K562 (cell line): ENCODE data around the gene LINS1. TPM values are rescaled to one million over a fixed set of nuclear protein-coding genes. Genes with fewer than 3 reads are reported as not detected.

Experiments used
- ARID4B ChIP-seq: sonication (generic); formaldehyde crosslinking; IDR thresholded peaks from 2 replicates; pipeline ENCODE4 v1.8.0; 2022; ENCODE audit warnings: mild to moderate bottlenecking, missing genetic modification reagents
- CTBP1 ChIP-seq: fragments of 450-650 bp; IDR thresholded peaks from 2 replicates; pipeline ENCODE4 v1.6.1; 2016; ENCODE audit warnings: borderline replicate concordance
- HDAC2 ChIP-seq: fragments of 450-650 bp; IDR thresholded peaks from 2 replicates; pipeline ENCODE4 v1.6.1; 2016; ENCODE audit warnings: mild to moderate bottlenecking
- HIVEP1 ChIP-seq: fragments of 250-450 bp; sonication (Bioruptor Pico); IDR thresholded peaks from 2 replicates; pipeline ENCODE4 v1.4.0; 2020; ENCODE audit warnings: mild to moderate bottlenecking
- KDM4B ChIP-seq, 2 experiments: fragments of 450-650 bp in 1 of 2; sonication (generic) in 1 of 2; IDR thresholded peaks; 2 replicates each; pipeline ENCODE4 v1.6.1; 2016 to 2017; ENCODE audit warnings: borderline replicate concordance in 2 of 2, antibody characterized with exemption in 1 of 2, low read depth in 1 of 2, mild to moderate bottlenecking in 1 of 2
- MITF ChIP-seq: IDR thresholded peaks from 2 replicates; pipeline ENCODE4 v1.6.1; 2014; ENCODE audit warnings: antibody characterized with exemption
- MYC ChIP-seq, 2 experiments: fragments of 250-450 bp in 1 of 2; sonication (Bioruptor Pico) in 1 of 2; IDR thresholded peaks; 2 replicates each; pipeline versions ENCODE4 v1.5.1 to v1.6.1; 2012 to 2021; ENCODE audit warnings: low read depth in 2 of 2, borderline replicate concordance in 1 of 2, improper control_type of control experiment in 1 of 2, low read length in 1 of 2, mild to moderate bottlenecking in 1 of 2, moderate library complexity in 1 of 2
- RAD51 ChIP-seq: fragments of 450-650 bp; IDR thresholded peaks from 2 replicates; pipeline ENCODE4 v1.7.1; 2016; ENCODE audit warnings: low read depth, mild to moderate bottlenecking, borderline replicate concordance
- SNRNP70 ChIP-seq: fragments of 200-400 bp; formaldehyde crosslinking; optimal IDR thresholded peaks from 2 replicates; pipeline ENCODE3; 2017; ENCODE audit warnings: low read depth, low read length
- USF1 ChIP-seq: sonication (generic); formaldehyde crosslinking; IDR thresholded peaks from 2 replicates; pipeline ENCODE4 v1.9.0; 2022; ENCODE audit warnings: mild to moderate bottlenecking, missing genetic modification reagents
- ZBTB1 ChIP-seq: sonication (generic); formaldehyde crosslinking; IDR thresholded peaks from 2 replicates; pipeline ENCODE4 v1.8.1; 2023; ENCODE audit warnings: missing genetic modification reagents, low read depth, mild to moderate bottlenecking, borderline replicate concordance
- ZBTB17 ChIP-seq: fragments of 450-650 bp; formaldehyde crosslinking; IDR thresholded peaks from 2 replicates; pipeline ENCODE4 v1.4.0; 2020; ENCODE audit warnings: mild to moderate bottlenecking
- ZKSCAN8 ChIP-seq: fragments of 200-800 bp; sonication (Bioruptor generic); IDR thresholded peaks from 2 replicates; pipeline ENCODE4 v1.6.1; 2016; ENCODE audit warnings: missing genetic modification characterization, missing compliant biosample characterization
- ZNF224 ChIP-seq: sonication (generic); formaldehyde crosslinking; IDR thresholded peaks from 2 replicates; pipeline ENCODE4 v1.8.0; 2022; ENCODE audit warnings: mild to moderate bottlenecking, missing genetic modification reagents
- ZNF354B ChIP-seq: fragments of 250-450 bp; sonication (Bioruptor Pico); IDR thresholded peaks from 2 replicates; pipeline ENCODE4 v1.4.0; 2020
- polyA plus RNA-seq, 8 experiments: library from polyadenylated mRNA; depleted of rRNA in 4 of 8; stranded (reverse) in 5 of 8; unstranded in 3 of 8; fragments of >200 nt; fragmentation: Nextera tagmentation in 2 of 8; fragmentation: Illumina TruSeq in 1 of 8; extraction: Ambion mirVana in 2 of 8; extraction: Trizol in 1 of 8; gene quantifications; 2 replicates each; pipeline versions ENCODE4 v1.2.1 to v1.2.3, GENCODE V29; 2011 to 2014; ENCODE audit warnings: inconsistent platforms in 1 of 8, missing spikeins in 1 of 8
- total RNA-seq, 7 experiments: library from RNA; depleted of rRNA in 6 of 7; stranded (reverse); fragments of >200 nt in 6 of 7; fragmentation: Illumina TruSeq in 2 of 7; extraction: Trizol in 2 of 7; gene quantifications; 2 replicates each; pipeline versions ENCODE4 v1.2.1 to v1.2.3, GENCODE V29; 2011 to 2021; ENCODE audit warnings: low replicate concordance in 1 of 7
- TF ChIP-seq, protein P1 (sequence below), 2 experiments: fragments of 450-650 bp; conservative IDR thresholded peaks; 2 replicates each; pipeline ENCODE4 v1.6.1; 2017; ENCODE audit warnings: mild to moderate bottlenecking in 2 of 2, moderate library complexity in 2 of 2
- TF ChIP-seq, protein P2 (sequence below): sonication (generic); formaldehyde crosslinking; IDR thresholded peaks from 2 replicates; pipeline ENCODE4 v1.5.0; 2020; ENCODE audit warnings: missing genetic modification reagents

Gene LINS1
- total and polyA plus RNA-seq, 9 of the 15 experiments (the other 6 are each of a cell fraction or from before 2014, with no cell fraction given): 15.4 to 31.4 (median 24.6) TPM

- TF ChIP-seq RAD51: peak; percentile 81
- no peak for TF ChIP-seq KDM4B (IDR thresholded peaks at IDR 0.05; ENCODE audit: borderline replicate concordance in 2 of 2, low read depth in 1 of 2)
- TF ChIP-seq ZNF224: no peak
- peak; percentile 86 for TF ChIP-seq USF1 (CRISPR knock-in tag)
- no peak for TF ChIP-seq ZBTB17
- 0 out of 2 replicates have a peak, but pooled peaks have one; percentile 2 for TF ChIP-seq ARID4B (CRISPR knock-in tag)
- TF ChIP-seq MYC (IDR thresholded peaks at IDR 0.05; ENCODE audit: low read depth, low read length): peak; percentile 81
- no peak for TF ChIP-seq MYC (CRISPR knock-in tag; IDR thresholded peaks at IDR 0.05; ENCODE audit: borderline replicate concordance, low read depth)
- no peak for TF ChIP-seq HIVEP1
- TF ChIP-seq ZKSCAN8 (CRISPR knock-in tag): no peak
- no peak for TF ChIP-seq SNRNP70
- TF ChIP-seq, protein P1, sequence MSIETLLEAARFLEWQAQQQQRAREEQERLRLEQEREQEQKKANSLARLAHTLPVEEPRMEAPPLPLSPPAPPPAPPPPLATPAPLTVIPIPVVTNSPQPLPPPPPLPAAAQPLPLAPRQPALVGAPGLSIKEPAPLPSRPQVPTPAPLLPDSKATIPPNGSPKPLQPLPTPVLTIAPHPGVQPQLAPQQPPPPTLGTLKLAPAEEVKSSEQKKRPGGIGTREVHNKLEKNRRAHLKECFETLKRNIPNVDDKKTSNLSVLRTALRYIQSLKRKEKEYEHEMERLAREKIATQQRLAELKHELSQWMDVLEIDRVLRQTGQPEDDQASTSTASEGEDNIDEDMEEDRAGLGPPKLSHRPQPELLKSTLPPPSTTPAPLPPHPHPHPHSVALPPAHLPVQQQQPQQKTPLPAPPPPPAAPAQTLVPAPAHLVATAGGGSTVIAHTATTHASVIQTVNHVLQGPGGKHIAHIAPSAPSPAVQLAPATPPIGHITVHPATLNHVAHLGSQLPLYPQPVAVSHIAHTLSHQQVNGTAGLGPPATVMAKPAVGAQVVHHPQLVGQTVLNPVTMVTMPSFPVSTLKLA (conservative IDR thresholded peaks at IDR 0.05): peak; percentile 83 to 88
- no peak for TF ChIP-seq CTBP1
- TF ChIP-seq ZNF354B (CRISPR knock-in tag): no peak
- TF ChIP-seq, protein P2, sequence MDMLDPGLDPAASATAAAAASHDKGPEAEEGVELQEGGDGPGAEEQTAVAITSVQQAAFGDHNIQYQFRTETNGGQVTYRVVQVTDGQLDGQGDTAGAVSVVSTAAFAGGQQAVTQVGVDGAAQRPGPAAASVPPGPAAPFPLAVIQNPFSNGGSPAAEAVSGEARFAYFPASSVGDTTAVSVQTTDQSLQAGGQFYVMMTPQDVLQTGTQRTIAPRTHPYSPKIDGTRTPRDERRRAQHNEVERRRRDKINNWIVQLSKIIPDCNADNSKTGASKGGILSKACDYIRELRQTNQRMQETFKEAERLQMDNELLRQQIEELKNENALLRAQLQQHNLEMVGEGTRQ (CRISPR knock-in tag): peak; percentile 84
- no peak for TF ChIP-seq ZBTB1
- TF ChIP-seq HDAC2: no peak
- 0 out of 2 replicates have a peak, but pooled peaks have one; percentile 75 for TF ChIP-seq MITF
These were observed 821 bp downstream of the LINS1 start (continued) for GRCh38 chr15:100601163-100601562.
